Testis (tissue), 2 donors: ENCODE measurements around the gene RAD21L1.

ENCODE experiments used
- CTCF ChIP-seq, 3 experiments: fragments of 450-650 bp in 2 of 3; fragments of 200-600 bp in 1 of 3; sonication (generic) in 1 of 3; IDR thresholded peaks; one replicate each; pipeline ENCODE4 v1.5.1; 2016 to 2019; ENCODE audit warnings: antibody characterized with exemption in 3 of 3, mild to moderate bottlenecking in 2 of 3, moderate library complexity in 1 of 3
- POLR2A ChIP-seq: fragments of 450-650 bp; IDR thresholded peaks from one replicate; pipeline ENCODE4 v1.6.1; 2017; ENCODE audit warnings: antibody characterized with exemption, mild to moderate bottlenecking, moderate library complexity

GRCh38 chr20:1292620-1293019 is 66.8 kb downstream of the RAD21L1 start:
- TF ChIP-seq CTCF (IDR thresholded peaks at IDR 0.05) (no peak), POLR2A (no peak)
